ENCODE data around the gene SRGAP3.

Gene SRGAP3

DNA sequence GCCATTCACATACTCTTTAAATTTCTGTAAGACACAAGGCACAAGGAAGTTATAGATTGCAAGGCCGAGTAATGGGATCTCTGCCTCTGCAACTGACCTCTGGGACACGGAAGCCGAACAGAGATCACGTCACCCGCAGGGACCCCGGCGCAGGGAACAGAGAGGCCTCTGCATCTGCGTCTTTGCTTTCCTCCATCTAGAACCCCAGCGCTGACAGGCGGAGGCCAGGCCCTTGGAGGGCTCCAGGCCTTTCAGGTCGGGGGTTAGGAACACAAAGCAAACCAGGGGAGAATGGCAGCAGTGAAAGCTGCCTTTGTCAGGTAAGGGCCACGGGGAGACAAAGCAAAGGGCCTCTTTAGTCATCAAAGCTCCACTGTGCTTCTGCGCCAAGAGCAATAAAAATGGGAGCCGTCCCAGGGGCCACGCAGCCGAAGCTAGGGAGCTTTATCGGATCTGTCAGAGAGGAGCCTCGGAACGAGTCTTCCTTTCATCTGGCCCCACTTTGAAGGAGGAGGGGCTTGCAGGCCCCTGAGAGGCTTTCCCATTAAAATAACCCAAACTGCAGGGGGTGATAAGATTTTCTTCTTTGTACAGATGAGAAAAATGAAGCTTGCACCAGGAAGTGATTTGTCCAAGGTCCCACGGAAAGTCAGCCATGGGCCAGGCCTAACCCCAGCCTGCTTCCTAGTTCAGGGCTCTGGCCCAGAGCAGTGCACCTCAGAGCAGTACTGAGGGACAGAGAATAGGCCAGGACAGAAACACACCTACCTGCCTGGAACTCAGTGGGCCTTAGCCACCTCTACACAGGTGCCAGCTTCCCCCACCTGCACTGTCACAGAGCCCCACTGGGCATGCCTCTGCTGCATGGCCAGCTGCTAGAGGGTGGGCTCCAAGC is 201.7 kb downstream of the SRGAP3 start:
- no peak for DNase-seq (ENCODE audit: low read depth)

DNA sequence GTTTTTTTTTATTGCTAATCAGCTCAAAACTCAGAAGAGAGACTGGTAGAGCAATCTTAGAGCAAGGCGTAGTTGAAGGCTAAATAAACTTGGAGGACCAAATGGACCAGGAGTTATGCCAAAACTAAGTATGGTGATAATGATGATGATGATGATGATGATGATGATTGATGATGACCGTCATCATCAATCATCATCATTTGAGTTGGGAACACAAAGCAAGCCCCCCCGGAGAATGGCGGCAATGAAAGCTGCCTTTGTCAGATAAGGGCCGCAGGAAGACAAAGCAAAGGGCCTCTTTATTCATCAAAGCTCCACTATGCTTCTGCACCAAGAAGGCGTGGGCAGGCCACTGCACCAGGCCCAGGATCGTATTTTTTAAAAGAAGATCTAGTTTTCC is 204.1 kb downstream of the SRGAP3 start:
- no peak for DNase-seq (ENCODE audit: low read depth)

DNA sequence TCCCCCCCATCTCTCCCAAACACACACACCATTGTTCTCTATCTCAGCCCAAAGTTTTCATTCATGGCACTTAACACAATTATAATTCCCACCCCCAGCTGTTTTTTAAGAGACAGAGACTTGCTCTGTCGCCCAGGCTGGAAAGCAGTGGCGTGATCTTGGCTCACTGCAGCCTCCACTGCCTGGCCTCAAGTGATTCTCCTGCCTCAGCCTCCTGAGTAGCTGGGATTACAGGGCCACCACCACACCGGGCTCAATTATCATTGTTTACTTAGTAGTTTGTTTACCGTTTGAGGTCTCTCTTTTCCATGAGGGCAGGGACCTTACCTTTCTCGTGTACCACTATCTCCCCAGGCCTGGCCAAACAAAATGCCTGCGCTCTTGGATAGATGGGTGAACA is 206.4 kb downstream of the SRGAP3 start:
- no peak for DNase-seq (ENCODE audit: low read depth)

DNA sequence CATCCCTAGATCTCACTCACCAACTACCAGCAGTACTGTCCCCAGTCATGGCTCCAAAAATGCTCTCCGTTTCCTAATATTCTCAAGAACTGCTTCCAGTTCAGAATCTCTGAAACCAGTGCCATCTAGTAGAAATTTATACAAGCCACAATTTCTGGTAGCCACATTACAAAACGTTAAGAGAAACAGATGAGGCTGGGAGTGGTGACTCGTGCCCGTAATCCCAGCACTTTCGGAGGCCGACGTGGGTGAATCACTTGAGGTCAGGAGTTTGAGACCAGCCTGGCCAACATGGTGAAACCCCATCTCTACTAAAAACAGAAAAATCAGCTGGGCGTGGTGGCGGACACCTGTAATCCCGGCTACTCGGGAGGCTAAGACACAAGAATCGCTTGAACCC is 207.8 kb downstream of the SRGAP3 start:
- DNase-seq (ENCODE audit: low read depth) = no peak

DNA sequence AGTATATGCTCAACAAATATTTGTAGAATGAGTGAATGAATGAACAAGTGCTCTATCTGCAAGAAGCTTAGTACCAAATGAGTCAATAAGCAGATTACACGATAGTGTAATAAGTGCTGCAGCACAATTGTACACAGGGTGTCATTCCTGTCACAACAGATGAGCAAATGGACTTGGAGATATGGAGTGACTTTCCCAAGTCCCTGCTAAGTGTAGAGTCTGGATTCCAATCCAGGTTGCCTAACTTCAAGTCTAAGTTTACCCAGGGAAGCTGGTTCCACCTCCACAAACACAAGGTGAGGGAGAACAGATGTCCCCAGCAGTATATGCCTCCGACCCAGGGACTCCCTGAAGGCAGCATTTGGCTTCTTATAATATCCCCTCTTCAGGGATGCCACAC is 208.4 kb downstream of the SRGAP3 start:
- DNase-seq (ENCODE audit: low read depth) = no peak

DNA sequence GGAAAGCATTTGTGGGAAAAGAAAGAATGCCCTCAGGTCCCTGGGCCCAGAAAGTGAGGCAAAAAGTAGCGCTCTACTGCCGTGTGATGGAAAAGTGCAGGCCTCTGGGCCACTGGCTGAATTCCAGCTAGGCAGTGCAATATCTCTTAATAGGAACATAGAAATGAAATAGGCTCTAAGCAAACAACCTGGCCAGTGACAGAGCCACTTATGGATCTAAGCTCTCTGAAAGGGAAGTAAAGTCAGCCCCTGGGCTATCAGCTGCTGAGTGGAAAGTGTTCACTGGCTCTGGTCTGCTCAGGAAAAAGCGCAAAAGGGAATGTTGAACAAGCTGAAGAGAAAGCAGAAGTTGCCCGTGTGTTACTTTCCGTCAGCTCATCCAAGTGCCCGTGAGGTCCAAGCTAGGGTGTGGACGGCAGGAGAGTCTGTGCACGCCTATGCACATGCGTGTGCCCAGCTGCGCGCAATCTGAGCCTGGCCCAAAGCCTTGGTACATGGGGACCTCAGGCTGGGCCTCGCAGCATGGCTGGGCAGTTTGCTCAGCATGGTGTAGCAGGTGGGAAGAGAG is 212.2 kb downstream of the SRGAP3 start:
- no peak for DNase-seq (ENCODE audit: low read depth)

DNA sequence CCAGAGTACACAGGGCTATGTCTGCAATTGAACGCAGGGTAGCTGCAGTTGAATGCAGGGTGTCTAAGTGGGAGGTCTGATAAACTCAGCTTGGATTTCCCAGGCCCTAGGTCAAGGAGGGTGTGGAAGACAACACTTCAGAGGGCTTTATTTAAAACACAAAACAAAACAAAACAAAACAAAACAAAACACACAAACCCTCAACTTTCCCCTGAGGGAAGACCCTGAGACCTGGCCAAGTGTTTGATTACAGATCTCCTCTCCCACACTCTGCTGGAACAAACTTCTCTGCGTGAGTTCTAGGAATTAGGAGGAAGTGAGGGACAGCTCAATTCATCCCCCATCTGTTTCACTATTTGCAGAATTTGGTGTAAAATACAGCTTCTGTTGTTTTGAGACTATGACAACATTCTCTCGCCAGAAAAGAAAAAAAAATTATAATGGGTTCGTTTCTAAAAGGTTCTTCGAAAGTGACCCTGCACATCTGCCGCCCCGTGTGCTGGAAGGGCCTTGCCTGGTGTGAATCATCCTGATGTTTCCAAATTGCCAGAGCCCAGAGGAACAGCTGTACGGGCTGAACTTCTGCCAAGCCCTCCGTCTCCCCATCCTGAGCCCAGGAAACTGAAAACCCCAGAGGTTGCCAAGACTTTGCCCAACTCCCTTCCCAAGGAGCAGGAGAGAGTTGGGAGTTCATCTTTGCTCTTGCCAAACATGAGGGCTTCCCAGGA is 212.9 kb downstream of the SRGAP3 start:
- DNase-seq (ENCODE audit: low read depth) = no peak

DNA sequence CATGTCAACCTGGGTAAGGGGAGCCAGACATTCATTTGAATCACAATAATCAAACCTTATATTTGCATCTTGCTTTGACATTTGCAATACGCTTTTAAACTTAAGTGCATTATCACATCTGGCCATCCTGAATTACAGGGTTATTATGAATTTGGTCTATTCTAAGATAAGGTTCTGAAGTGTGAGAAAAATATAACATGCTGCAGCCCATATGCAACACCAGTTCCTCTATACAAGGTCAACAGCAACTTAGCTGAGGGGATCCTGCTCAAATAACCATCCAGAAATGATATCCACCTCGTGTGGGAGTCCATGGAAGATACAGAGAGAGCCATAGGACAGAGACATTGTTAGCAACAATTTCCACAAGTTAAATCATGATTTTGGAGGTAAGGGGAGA is 213.5 kb downstream of the SRGAP3 start:
- DNase-seq (ENCODE audit: low read depth) = no peak

DNA sequence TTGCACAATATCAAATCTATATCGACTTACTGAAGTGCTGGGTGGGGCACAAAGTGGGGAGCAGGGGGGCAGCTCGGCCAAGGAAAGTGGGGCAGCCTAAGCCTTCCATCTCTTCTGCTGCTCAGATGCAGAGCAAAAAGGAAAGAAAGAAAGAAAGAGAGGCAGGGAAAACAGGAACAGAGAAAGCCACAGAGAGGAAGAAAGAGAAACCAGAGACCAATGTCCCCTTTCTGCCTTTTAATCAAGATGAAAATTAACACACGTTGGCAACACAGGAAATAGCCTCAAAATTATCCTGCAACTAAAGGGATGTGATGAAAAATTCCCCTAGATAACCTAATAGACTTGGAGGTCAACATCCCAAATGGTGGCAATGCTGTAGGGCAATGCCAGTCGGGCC is 214.0 kb downstream of the SRGAP3 start:
- DNase-seq (ENCODE audit: low read depth) = no peak

DNA sequence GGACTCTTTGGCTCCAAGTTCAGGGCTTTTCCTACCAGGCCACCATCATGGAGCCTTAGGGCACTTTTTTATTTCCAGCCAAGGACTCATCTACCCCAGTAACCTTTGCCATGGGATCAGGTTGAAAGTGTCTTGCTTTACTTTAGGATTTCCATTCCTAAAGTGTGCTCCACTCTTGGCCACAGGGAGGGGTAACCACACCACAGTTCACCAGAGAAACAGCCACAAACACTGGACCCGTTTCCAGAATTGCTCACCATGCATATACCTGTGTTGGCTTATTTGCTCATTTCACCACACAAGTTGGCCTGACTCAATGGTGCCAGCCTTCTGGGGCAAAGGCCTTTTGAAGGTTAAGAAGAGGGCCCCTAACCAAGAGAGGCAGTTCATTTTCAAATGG is 215.6 kb downstream of the SRGAP3 start:
- DNase-seq (ENCODE audit: low read depth) = no peak

DNA sequence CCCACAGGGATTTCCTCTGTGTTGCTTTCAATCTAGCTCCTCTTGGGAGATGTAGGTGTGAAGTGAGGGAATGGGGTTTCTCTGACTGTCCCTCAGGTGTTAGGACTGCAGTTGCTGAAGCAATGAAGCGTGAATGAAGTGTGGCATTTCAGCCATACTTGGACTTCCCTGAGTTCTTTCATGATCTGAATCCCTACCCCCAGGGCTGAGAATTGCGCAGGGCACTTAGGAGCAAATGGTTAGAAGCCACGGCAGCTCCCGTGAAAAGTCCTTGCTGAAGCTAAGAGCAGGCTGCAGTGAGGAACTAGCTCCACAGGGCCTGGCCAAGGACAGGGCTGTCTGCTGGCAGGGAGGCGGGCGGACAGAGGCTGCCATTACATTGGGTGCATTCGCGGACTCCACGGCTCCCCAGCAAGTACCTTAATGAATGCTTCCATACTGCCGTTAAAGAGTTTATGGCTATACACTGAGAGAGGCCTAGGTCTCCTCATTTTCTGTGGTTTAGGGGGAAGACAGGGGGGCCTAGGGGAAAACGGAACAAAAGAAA is 217.1 kb downstream of the SRGAP3 start:
- no peak for DNase-seq (ENCODE audit: low read depth)

DNA sequence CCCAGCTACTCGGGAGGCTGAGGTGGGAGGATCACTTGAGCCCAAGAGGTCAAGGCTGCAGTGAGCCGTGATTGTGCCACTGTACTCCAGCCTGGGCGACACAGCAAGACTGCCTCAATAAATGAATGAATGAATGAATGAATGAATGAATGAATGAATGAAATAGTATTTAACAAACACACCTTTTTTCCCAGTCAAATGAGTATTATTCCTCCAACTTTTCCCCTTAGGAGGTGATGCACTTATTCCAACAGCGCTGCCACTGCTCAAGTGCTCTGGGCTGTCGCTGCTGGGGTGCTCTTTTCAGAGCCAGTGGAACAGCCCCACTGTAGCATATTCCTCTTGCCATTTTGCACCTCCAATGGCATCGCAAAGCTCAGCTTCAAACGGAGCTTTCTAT is 219.4 kb downstream of the SRGAP3 start:
- DNase-seq (ENCODE audit: low read depth) = no peak

DNA sequence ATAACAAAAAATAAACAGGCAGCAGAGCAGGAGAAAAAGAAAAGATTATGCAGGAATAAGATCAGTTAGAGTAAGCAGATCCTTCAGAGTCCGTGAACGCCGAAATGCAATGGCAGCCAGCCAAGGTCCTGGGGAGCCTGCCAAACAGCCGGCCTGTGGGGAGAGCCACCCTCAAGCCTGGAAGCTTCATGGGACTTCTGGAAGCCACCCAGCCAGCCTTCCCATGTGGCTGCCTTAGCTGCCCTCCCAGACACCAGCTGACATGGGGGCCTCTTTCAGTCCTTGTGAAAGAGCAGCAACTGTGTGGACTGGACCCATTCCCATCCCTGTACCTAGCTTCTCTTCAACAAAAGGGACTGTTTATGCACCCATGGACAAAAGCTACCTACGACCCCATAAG is 221.3 kb downstream of the SRGAP3 start:
- DNase-seq (ENCODE audit: low read depth) = no peak

DNA sequence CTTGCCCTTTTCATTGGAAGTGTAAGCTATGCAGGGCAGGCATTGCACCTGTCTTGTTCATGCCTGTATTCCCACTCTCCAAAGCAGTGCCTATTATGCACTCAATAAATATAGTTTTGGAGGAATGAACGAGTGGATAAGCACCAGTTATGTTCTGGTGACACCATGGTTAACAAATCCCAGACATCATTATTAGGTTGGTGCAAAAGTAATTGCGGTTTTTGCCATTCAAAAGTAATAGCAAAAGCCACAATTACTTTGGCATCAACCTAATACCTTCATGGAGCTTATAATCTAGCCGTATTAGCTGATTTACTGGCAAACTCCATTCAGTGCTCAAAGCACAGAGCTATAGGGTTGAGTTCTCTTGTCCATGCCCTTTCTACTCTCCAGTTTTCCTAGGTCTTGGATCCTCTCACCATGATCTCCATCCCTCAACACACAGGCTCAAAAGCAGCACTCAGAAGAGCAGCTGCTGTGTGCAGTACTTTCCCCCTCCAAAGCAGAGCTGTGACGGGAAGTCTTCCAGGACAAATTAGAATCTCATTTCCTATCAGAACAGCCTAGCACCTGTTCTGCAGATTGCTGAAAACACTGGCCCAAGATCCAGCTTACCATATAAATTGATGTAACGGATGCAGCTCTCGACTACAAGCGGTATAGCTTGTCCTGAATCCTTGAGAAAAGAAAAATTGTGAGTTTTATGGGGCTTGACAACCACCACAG is 223.0 kb downstream of the SRGAP3 start:
- DNase-seq (ENCODE audit: low read depth) = no peak

DNA sequence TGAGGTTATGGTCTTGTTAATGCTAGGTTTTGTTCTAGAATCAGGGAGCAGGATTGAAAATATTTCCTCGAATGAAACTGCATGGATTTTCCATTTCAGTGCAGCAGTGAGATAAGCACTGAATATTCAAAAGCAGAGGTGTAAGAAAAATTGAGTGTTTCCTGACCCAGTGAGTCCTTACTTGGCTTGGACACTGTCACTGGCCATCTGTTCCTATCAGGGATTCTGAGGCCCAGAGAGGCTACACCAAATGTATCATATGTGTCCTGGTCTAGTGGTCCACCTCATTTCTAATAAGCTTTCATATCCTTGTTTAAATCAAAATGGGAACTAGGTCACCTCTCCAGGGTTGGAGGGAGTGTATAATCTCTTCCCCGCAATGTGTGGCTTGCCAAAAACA is 225.1 kb downstream of the SRGAP3 start:
- DNase-seq (ENCODE audit: low read depth) = no peak

DNA sequence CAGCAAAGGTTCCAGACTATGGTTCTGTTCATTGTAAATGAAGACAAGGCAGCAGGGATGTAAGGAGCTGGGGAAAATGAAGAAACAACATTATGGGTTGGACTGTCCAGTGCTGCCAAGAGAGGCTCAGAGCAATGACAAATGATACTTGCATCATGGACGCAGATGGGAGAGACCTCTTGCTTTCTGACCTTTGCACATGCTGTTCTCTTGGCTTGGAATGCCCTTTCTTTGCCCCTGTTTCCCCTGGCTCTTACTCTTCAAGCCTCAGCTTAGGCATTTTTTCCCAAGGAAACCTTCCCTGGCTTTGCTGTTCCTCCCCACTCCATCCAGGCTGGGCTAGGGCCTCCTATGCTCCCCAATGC is 226.2 kb downstream of the SRGAP3 start:
- no peak for DNase-seq (ENCODE audit: low read depth)

DNA sequence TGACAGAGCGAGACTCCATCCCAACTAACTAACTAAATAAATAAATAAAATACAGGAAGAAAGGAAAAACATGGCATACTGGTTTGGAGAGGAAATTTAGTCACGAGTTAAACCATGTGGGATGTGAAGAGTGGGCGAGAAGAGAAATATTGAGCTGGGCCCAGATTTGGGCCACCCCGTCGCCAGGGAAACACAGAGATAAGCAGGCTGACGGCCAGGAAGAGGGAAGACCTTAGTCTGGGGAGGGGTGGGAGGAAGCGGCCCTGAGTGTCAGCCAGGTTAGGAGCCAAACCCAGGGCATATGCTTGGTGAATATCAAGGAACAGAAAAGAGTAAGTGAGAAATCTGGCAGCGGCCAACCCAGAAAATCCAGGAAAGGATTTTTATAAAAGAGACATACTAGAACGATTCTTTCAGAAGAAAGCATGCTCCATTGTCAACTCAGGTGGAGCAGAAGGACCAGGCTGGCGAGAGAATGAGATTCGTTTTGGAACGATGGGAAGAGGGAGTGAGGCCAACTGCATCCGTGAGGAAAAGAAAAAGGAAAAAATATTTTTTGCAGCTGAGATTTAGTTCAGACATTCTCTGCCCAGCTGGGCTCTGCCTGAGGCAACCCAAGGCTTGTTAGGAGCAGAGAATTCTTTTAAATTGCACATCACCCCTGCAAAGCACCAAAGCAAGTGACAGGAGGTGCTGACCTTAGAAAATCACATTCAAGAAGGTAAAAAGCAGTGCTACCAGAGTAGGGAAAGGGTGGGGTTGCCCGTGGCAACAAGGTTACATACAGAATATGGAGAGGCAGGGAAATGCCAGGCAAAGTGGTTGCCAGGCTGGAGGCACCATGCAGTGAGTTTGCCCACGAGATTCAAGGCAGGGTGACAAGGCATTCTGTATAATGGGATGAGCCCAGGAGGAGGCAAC is 226.9 kb downstream of the SRGAP3 start:
- no peak for DNase-seq (ENCODE audit: low read depth)

DNA sequence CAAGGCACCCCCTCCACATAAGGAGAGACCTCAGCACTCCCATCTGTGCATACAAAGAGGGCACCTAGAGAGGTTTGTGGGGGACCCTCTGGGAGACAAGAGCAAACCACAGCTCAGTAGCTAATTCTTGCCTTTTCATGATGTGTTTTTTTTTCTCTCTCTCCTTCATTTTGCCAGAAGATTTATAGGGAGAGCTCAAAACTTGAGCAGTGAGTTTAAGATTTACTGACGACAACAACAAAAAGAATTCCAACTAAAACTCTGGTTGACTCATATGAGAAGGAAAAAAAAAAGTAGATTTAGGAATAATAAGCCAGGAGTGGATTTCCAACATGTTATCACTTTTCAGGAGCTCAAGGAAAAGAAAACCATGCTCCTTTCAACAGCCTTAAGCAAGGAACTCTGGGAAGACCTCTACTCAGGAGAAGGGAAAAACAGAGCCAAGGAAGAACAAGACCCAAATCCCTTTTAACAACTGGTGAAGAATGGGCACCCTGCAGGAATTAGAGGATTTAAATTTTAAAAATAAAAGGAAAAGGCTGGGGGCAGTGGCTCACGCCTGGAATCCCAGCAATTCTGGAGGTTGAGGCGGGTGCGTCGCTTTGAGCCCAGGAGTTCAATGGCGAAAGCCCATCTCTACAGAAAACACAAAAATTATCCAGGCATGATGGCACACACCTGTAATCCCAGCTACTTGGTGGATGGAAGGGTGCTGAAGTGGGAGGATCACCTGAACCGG is 228.0 kb downstream of the SRGAP3 start:
- DNase-seq (ENCODE audit: low read depth) = no peak

DNA sequence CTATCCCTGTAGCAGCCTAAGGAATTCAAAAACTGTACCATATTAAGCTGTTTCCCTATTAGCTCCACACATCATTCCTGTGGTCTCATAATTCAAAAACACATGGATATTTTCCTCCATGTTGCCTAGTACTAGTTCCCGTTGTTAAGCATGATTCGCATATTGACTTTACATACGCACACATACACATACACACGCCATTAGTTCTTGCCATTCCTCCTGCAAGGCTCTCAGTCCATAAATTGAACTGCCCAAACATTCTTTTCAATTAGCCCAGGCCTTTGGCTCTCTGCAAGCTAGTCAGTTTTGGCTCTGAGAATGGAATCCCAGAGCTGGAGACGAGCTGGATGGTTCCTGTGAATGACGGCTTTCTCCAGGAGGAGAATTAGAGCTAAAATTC is 229.0 kb downstream of the SRGAP3 start:
- no peak for DNase-seq (ENCODE audit: low read depth)

DNA sequence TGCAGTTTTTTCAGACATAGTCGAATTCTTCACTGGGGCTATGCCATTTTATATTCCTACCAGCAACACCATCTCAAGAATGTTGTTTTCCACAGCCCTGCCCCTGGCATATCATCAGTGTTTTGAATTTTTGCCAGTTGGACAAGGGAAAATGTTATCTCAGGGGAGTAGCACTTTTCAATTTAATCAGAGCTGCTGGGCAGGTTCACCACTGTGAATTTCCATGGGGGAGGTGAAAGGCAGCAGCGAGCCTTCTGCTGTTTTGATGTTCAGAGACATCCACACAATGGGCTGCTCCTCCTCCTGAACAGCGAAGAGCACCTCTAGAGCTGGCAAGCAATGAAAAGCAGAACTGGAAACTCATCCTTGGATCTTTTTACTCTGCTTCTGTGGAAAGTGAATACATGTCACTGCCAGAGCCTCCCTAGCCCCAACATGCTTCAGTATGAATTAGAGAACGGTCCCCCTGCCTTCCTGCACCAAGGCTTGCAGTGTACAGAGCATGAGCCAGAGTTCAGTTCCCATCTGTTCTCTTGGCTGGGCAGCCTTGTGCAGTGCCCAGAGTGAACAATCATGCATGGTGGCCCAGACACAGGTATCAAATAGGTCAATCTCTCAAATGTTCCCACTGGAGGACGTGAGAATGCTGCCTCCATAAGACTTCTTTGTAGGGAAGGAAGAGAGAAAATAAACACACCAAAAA is 230.0 kb downstream of the SRGAP3 start:
- DNase-seq (ENCODE audit: low read depth) = no peak

Data from non-pigmented ciliary epithelial cell (primary cell).